Activated naive CD8-positive, alpha-beta T cell treated with anti-CD3 and anti-CD28 coated beads for 36 hours (primary cell): Measurements from ENCODE around the gene TXNDC12. TPM values are rescaled to one million over a fixed set of nuclear protein-coding genes. Genes with fewer than 3 reads are reported as not detected.

Experiments
- DNase-seq: peaks from one replicate; pipeline ENCODE4 v3.0.0; 2021
- H3K27ac Mint-ChIP-seq: one replicate; pipeline ENCODE4 v1.8.0; 2022; ENCODE audit warnings: mild to moderate bottlenecking, moderate library complexity, mixed read lengths
- H3K27me3 Mint-ChIP-seq: one replicate; pipeline ENCODE4 v1.8.0; 2022; ENCODE audit warnings: mild to moderate bottlenecking, mixed read lengths
- H3K36me3 Mint-ChIP-seq: one replicate; pipeline ENCODE4 v1.8.0; 2021; ENCODE audit warnings: mild to moderate bottlenecking, mixed read lengths
- H3K4me1 Mint-ChIP-seq: one replicate; pipeline ENCODE4 v1.8.0; 2021; ENCODE audit warnings: mixed read lengths
- H3K4me3 Mint-ChIP-seq: one replicate; pipeline ENCODE4 v1.8.0; 2022; ENCODE audit warnings: mild to moderate bottlenecking, moderate library complexity, mixed read lengths
- H3K9me3 Mint-ChIP-seq: one replicate; pipeline ENCODE4 v1.8.0; 2022; ENCODE audit warnings: mixed read lengths
- total RNA-seq, 2 experiments: library from RNA; stranded (reverse); gene quantifications; one replicate each; pipeline ENCODE4 v1.2.3, GENCODE V29; 2021

TXNDC12 gene
- total RNA-seq, 2 experiments from 2014 or later, result 33.3 to 36.1 TPM

GRCh38 chr1:51989582-51990477 is 65.2 kb downstream of the TXNDC12 start:
- Mint-ChIP-seq H3K4me3 (peak overlapping the region; percentile 66), H3K36me3 (no peaks in the 10 kb centered on the region), H3K9me3 (no peaks in the 10 kb centered on the region), H3K27me3 (peaks cover 42% of the 10 kb centered on the region), H3K27ac (no peak overlapping the region), H3K4me1 (peaks cover 7% of the 10 kb centered on the region)
- no peak for DNase-seq

GRCh38 chr1:51988254-51988653 is 66.7 kb downstream of the TXNDC12 start:
- no peak overlapping the region for H3K4me3 Mint-ChIP-seq

GRCh38 chr1:51986718-51987117 is 68.3 kb downstream of the TXNDC12 start:
- H3K4me1 Mint-ChIP-seq, result peaks cover 7% of the 10 kb centered on the region
- no peaks in the 10 kb centered on the region for H3K9me3 Mint-ChIP-seq
- peaks cover 18% of the 10 kb centered on the region for H3K27me3 Mint-ChIP-seq

More at GRCh38 chr1:51988254-51988653, 66.7 kb downstream of the TXNDC12 start:
- Mint-ChIP-seq H3K27ac (no peak overlapping the region), H3K4me1 (peaks cover 7% of the 10 kb centered on the region), H3K27me3 (peaks cover 33% of the 10 kb centered on the region), H3K9me3 (no peaks in the 10 kb centered on the region), H3K36me3 (no peaks in the 10 kb centered on the region)
- DNase-seq, result no peak

DNA sequence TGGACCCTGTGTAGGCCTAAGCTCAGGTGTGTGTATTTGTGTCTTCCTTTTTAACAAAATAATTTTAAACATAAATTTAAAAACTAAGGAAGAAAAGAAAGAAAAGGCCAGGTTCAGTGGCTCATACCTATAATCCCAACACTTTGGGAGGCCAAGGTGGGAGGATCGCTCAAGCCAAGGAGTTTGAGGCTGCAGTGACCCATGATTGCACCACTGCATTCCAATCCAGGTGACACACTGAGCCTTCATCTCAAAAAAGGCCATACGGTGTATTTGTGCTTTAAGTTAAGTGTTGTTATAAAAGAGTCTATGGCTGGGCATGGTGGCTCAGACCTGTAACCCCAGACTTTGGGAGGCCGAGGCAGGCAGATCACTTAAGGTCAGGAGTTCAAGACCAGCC is 72.8 kb downstream of the TXNDC12 start:
- H3K36me3 Mint-ChIP-seq, result no peaks in the 10 kb centered on the region
- no peak overlapping the region for H3K4me3 Mint-ChIP-seq
- no peak for DNase-seq
- H3K9me3 Mint-ChIP-seq, result no peaks in the 10 kb centered on the region
- H3K4me1 Mint-ChIP-seq, result no peaks in the 10 kb centered on the region
- no peak overlapping the region for H3K27ac Mint-ChIP-seq
- no peaks in the 10 kb centered on the region for H3K27me3 Mint-ChIP-seq

More at GRCh38 chr1:51986718-51987117, 68.3 kb downstream of the TXNDC12 start:
- no peaks in the 10 kb centered on the region for H3K36me3 Mint-ChIP-seq
- H3K4me3 Mint-ChIP-seq, result no peak overlapping the region
- DNase-seq, result no peak
- no peak overlapping the region for H3K27ac Mint-ChIP-seq

DNA sequence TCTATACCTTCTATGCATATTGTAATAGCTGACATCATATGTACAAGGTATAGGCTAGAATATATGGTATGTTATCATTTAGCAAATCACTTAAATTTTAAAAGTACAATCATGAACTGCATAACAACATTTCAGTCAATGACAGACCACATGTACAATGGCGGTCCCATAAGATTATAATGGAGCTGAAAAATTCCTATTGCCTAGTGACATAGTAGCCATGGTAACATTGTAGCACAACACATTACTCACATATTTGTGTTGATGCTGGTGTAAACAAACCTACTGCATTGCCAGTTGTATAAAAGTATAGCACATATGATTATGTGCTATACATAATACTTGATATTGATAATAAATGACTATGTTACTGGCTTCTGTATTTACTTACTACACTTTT is 73.4 kb downstream of the TXNDC12 start:
- no peaks in the 10 kb centered on the region for H3K27me3 Mint-ChIP-seq
- no peaks in the 10 kb centered on the region for H3K9me3 Mint-ChIP-seq
- no peak overlapping the region for H3K4me3 Mint-ChIP-seq
- no peak overlapping the region for H3K27ac Mint-ChIP-seq
- no peaks in the 10 kb centered on the region for H3K36me3 Mint-ChIP-seq
- H3K4me1 Mint-ChIP-seq, result no peaks in the 10 kb centered on the region
- no peak for DNase-seq

DNA sequence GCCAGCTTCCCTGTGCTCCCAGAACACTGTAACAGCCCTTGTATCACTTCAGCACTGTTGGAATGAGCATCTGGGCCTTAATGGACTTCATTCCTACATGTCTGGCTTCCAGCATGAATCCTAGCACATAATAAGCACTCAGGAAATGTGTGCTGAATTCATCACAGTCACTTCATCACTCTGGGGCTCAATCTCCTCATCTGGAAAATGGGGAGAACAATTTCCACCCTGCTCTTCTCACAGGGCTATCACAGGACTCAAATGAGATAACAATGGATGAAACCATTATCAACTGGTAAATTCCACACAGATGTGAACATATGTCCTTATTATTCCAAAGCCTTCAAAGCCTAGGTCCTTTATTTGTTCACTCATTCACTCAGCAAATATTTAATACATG is 76.9 kb downstream of the TXNDC12 start:
- H3K4me3 Mint-ChIP-seq, result no peak overlapping the region
- H3K36me3 Mint-ChIP-seq, result no peaks in the 10 kb centered on the region
- DNase-seq, result no peak
- H3K27ac Mint-ChIP-seq, result no peak overlapping the region
- H3K4me1 Mint-ChIP-seq, result peaks cover 9% of the 10 kb centered on the region
- no peaks in the 10 kb centered on the region for H3K27me3 Mint-ChIP-seq
- H3K9me3 Mint-ChIP-seq, result no peaks in the 10 kb centered on the region

DNA sequence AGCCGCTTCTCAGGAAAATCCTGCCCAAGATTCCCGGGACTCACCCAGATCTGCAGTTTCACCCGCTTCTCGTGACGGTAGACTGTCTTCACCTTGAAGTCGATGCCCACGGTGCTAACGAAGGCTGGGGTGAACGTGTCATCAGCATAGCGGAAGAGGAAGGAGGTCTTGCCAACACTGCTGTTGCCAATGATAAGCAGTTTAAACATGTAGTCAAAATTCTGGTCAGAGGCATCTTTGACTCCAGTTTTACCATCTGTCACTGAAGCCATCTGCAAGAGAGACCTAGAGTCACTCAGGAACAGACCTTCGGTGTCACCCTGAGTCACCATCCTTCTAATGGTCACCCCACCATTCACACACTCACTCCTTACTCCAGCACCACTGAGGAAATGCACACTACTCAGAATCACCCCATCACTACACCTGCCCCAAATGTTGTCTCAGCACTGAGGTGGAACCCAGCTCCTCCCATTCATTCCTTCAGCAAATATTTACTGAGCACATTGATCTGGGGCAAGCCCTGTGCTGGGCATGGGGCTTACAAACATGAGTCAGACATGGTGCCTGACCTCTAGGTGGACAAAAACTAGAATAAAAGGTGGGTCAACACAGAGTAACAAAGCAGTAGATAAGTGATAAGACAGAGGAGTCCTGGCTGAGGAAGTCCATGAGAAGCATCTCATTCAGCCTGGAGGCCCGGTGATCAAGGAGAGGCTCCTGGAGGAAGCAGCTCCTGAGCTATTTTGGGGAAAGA is 78.0 kb downstream of the TXNDC12 start:
- H3K9me3 Mint-ChIP-seq, result no peaks in the 10 kb centered on the region
- no peak for DNase-seq
- peaks cover 9% of the 10 kb centered on the region for H3K4me1 Mint-ChIP-seq
- H3K4me3 Mint-ChIP-seq, result no peak overlapping the region
- H3K27me3 Mint-ChIP-seq, result no peaks in the 10 kb centered on the region
- H3K27ac Mint-ChIP-seq, result no peak overlapping the region
- no peaks in the 10 kb centered on the region for H3K36me3 Mint-ChIP-seq

GRCh38 chr1:51973587-51974474 is 81.2 kb downstream of the TXNDC12 start:
- no peak overlapping the region for H3K27ac Mint-ChIP-seq
- no peaks in the 10 kb centered on the region for H3K9me3 Mint-ChIP-seq
- no peaks in the 10 kb centered on the region for H3K36me3 Mint-ChIP-seq
- peaks cover 9% of the 10 kb centered on the region for H3K4me1 Mint-ChIP-seq
- H3K27me3 Mint-ChIP-seq, result peaks cover 4% of the 10 kb centered on the region
- no peak for DNase-seq
- no peak overlapping the region for H3K4me3 Mint-ChIP-seq

Other genes starting within 250 kb of the TXNDC12 start
- 100 to 1,000 TPM; 116 to 118 TPM for gene NRDC, start 176.5 kb downstream of the TXNDC12 start, total RNA-seq
- under 1 TPM; 0.06 to 0.08 TPM for gene RAB3B, start 64.5 kb downstream of the TXNDC12 start, total RNA-seq
- 10 to 100 TPM; 17.6 to 18.1 TPM for gene KTI12, start 21.4 kb downstream of the TXNDC12 start, total RNA-seq
- 10 to 100 TPM; 40.2 to 43.2 TPM for gene BTF3L4, start 1.1 kb upstream of the TXNDC12 start, total RNA-seq
- 1 to 10 TPM; 6.1 to 6.3 TPM for gene ZFYVE9, start 86.9 kb upstream of the TXNDC12 start, total RNA-seq